ENCODE data around the gene ZSCAN5B. TPM values are rescaled to one million over a fixed set of nuclear protein-coding genes. Genes with fewer than 3 reads are reported as not detected.
A peak's percentile ranks its signal among the peaks of the same experiment; 100 is the strongest.

The ZSCAN5B gene
- total and polyA plus RNA-seq, 2 of the 13 experiments (the other 11 are each of a cell fraction or from before 2014, with no cell fraction given): not detected

DNA sequence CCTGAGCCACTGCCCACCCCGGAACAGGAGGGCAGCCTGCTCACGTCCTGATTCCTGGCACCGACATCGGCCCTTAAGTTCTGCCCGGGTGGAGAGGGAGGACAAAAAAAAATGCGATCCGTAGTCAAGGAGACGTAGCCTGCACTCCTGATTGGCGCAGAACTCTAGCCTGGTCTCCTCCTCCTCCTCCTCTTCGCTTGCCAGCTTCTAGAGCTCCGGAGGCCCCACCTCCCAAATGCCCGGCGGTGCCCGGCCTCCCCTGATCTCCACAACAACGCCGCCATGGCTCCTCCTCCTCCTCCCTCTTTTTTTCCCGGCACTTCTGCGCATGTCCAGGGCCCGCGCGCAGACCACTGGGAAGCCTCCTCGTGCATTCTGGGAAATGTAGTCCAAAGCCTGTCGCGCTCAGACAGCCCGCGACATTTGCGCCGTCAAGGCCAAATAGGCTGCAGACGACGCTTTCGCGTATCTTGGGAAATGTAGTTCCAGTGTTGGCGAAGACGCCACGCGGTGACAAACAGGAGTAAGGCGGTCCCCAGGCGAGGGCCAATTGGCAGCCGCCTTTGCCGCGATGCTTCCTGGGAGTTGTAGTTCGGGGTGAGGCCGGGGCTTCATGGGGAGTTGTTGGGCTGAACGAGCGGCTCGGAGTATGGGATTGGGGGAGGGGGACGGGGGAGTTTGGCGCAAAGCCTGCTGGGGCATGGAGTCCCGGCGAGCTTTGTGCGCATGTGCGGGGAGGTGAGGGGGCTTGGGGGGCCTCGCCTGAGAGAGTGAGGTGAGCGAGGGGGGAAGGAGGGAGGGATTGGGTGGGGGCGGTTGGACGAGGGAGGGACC, 56.8 kb downstream of the ZSCAN5B start, which contains the start of gene ZNF444 (continued):
- peak; percentile 19; the same call in 1 of the 2 replicates for TF ChIP-seq TAF1 (CRISPR knock-in tag; IDR thresholded peaks at IDR 0.05)
- no peak for TF ChIP-seq SSRP1 (CRISPR knock-in tag; IDR thresholded peaks at IDR 0.05)
- TF ChIP-seq ZNF331 (CRISPR knock-in tag; IDR thresholded peaks at IDR 0.05): peak; percentile 64; the same call in 1 of the 2 replicates
- peak; percentile 47; the same call in 1 of the 2 replicates for TF ChIP-seq KDM2A (CRISPR knock-in tag; IDR thresholded peaks at IDR 0.05; ENCODE audit: borderline replicate concordance, low read depth)
- TF ChIP-seq GTF2F1 (IDR thresholded peaks at IDR 0.05; ENCODE audit: low read length): no peak
- no peak for TF ChIP-seq MATR3 (CRISPR knock-in tag; IDR thresholded peaks at IDR 0.05)
- no peak for TF ChIP-seq PHB2 (IDR thresholded peaks at IDR 0.05; ENCODE audit: partially characterized antibody)
- TF ChIP-seq ZKSCAN5 (CRISPR knock-in tag; IDR thresholded peaks at IDR 0.05): no peak
- no peak for TF ChIP-seq ZSCAN20 (CRISPR knock-in tag; IDR thresholded peaks at IDR 0.05; ENCODE audit: borderline replicate concordance)
- TF ChIP-seq TBX3 (IDR thresholded peaks at IDR 0.05; ENCODE audit: borderline replicate concordance): no peak
- no peak for TF ChIP-seq MAF1 (CRISPR knock-in tag; IDR thresholded peaks at IDR 0.05; ENCODE audit: borderline replicate concordance)
- TF ChIP-seq, protein P1, sequence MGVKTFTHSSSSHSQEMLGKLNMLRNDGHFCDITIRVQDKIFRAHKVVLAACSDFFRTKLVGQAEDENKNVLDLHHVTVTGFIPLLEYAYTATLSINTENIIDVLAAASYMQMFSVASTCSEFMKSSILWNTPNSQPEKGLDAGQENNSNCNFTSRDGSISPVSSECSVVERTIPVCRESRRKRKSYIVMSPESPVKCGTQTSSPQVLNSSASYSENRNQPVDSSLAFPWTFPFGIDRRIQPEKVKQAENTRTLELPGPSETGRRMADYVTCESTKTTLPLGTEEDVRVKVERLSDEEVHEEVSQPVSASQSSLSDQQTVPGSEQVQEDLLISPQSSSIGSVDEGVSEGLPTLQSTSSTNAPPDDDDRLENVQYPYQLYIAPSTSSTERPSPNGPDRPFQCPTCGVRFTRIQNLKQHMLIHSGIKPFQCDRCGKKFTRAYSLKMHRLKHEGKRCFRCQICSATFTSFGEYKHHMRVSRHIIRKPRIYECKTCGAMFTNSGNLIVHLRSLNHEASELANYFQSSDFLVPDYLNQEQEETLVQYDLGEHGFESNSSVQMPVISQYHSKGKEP (CRISPR knock-in tag; IDR thresholded peaks at IDR 0.05): no peak
- TF ChIP-seq, protein P2, sequence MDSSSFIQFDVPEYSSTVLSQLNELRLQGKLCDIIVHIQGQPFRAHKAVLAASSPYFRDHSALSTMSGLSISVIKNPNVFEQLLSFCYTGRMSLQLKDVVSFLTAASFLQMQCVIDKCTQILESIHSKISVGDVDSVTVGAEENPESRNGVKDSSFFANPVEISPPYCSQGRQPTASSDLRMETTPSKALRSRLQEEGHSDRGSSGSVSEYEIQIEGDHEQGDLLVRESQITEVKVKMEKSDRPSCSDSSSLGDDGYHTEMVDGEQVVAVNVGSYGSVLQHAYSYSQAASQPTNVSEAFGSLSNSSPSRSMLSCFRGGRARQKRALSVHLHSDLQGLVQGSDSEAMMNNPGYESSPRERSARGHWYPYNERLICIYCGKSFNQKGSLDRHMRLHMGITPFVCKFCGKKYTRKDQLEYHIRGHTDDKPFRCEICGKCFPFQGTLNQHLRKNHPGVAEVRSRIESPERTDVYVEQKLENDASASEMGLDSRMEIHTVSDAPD (CRISPR knock-in tag; IDR thresholded peaks at IDR 0.05): no peak
- peak; percentile 67 for TF ChIP-seq TBX2 (CRISPR knock-in tag; IDR thresholded peaks at IDR 0.05; ENCODE audit: borderline replicate concordance)
- TF ChIP-seq SP2 (CRISPR knock-in tag; IDR thresholded peaks at IDR 0.05): no peak
- TF ChIP-seq ZNF670 (CRISPR knock-in tag; IDR thresholded peaks at IDR 0.05; ENCODE audit: borderline replicate concordance): no peak
- TF ChIP-seq ZSCAN22 (CRISPR knock-in tag; IDR thresholded peaks at IDR 0.05): no peak
- no peak; the same call in 1 of the 2 replicates for TF ChIP-seq ARHGAP35 (CRISPR knock-in tag; IDR thresholded peaks at IDR 0.05; ENCODE audit: borderline replicate concordance)
- TF ChIP-seq RFX5 (IDR thresholded peaks at IDR 0.05; ENCODE audit: low read depth, low read length): no peak; the same call in 1 of the 2 replicates
- peak; percentile 61; the same call in 1 of the 2 replicates for TF ChIP-seq MIER3 (CRISPR knock-in tag; IDR thresholded peaks at IDR 0.05; ENCODE audit: borderline replicate concordance)
- peak; percentile 90 for TF ChIP-seq ZNF143 (CRISPR knock-in tag; IDR thresholded peaks at IDR 0.05)
- no peak for TF ChIP-seq RCOR2 (CRISPR knock-in tag; IDR thresholded peaks at IDR 0.05)
- TF ChIP-seq ZNF782 (CRISPR knock-in tag; IDR thresholded peaks at IDR 0.05; ENCODE audit: borderline replicate concordance): no peak
- TF ChIP-seq MED13 (CRISPR knock-in tag; IDR thresholded peaks at IDR 0.05): no peak
- TF ChIP-seq ZNF251 (CRISPR knock-in tag; IDR thresholded peaks at IDR 0.05): no peak
- TF ChIP-seq SNRNP70 (IDR thresholded peaks at IDR 0.05; ENCODE audit: low read depth, low read length): no peak
- TF ChIP-seq ZNF674 (CRISPR knock-in tag; IDR thresholded peaks at IDR 0.05; ENCODE audit: low read depth): no peak
- peak; percentile 67 for TF ChIP-seq FOXK1 (CRISPR knock-in tag; IDR thresholded peaks at IDR 0.05; ENCODE audit: borderline replicate concordance, low read depth)
- TF ChIP-seq FOXO1 (CRISPR knock-in tag; IDR thresholded peaks at IDR 0.05): 0 out of 2 replicates have a peak, but pooled peaks have one; percentile 36
- no peak for TF ChIP-seq ATF7-NPFF (CRISPR knock-in tag; IDR thresholded peaks at IDR 0.05; ENCODE audit: low read depth)
- no peak for TF ChIP-seq HOXA5 (CRISPR knock-in tag; IDR thresholded peaks at IDR 0.05)
